GM13976 (cell line): ENCODE results near the gene THEMIS2.
"Not testable (repeated sequence)": the region's sequence is repeated elsewhere in the genome, so short reads cannot be mapped to it uniquely, and the experiment has no call there.

Source experiments
- DNase-seq: peaks from one replicate; pipeline ENCODE4 v3.0.0; 2012; ENCODE audit warnings: low spot score
- in situ Hi-C: fragments of 300-500 bp; cut with MboI; formaldehyde crosslinking; loops from one replicate; pipeline ENCODE4 v1.12.0; 2022; ENCODE audit warnings: low sequenced_read_pairs, mixed read lengths, inconsistent platforms; ENCODE audit not compliant: unreplicated experiment
- TF ChIP-seq, protein P1 (sequence below): IDR thresholded peaks from 2 replicates; pipeline ENCODE4 v1.5.1; 2012; ENCODE audit warnings: borderline replicate concordance, mild to moderate bottlenecking; ENCODE audit not compliant: insufficient read depth; ENCODE audit errors: extremely low read depth, missing control alignments, control extremely low read depth

THEMIS2 gene

GRCh38 chr1:27856561-27857343 lies 15.6 kb upstream of the THEMIS2 start:
- in situ Hi-C loops: loop anchor here (10.0 kb wide), 1 partner anchor 128 kb away; no protein-coding TSS in a partner anchor
- TF ChIP-seq, protein P1, sequence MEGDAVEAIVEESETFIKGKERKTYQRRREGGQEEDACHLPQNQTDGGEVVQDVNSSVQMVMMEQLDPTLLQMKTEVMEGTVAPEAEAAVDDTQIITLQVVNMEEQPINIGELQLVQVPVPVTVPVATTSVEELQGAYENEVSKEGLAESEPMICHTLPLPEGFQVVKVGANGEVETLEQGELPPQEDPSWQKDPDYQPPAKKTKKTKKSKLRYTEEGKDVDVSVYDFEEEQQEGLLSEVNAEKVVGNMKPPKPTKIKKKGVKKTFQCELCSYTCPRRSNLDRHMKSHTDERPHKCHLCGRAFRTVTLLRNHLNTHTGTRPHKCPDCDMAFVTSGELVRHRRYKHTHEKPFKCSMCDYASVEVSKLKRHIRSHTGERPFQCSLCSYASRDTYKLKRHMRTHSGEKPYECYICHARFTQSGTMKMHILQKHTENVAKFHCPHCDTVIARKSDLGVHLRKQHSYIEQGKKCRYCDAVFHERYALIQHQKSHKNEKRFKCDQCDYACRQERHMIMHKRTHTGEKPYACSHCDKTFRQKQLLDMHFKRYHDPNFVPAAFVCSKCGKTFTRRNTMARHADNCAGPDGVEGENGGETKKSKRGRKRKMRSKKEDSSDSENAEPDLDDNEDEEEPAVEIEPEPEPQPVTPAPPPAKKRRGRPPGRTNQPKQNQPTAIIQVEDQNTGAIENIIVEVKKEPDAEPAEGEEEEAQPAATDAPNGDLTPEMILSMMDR: no peak
- DNase-seq: no peak

DNA sequence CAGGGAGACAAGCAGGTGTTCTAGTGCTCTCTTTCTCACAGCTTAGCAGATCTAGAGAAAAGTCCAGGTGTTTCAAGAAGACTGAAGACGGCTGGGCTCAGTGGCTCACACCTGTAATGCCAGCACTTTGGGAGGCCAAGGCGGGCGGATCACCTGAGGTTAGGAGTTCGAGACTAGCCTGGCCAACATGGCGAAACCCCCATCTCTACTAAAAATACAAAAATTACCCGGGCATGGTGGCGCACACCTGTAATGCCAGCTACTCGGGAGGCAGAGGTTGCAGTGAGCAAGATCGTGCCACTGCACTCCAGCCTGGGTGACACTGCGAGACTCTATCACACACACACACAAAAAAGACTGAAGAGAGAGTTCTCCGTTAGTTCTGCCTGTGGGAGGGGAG lies 14.8 kb upstream of the THEMIS2 start:
- DNase-seq: not testable (repeated sequence)
- in situ Hi-C loops: loop anchor here (10.0 kb wide), 1 partner anchor 127 kb away; no protein-coding TSS in a partner anchor

- TF ChIP-seq, protein P1: peak; percentile 91
- peak; percentile 85 for DNase-seq
- in situ Hi-C loops: loop anchor here (10.0 kb wide), 1 partner anchor 126 kb away; no protein-coding TSS in a partner anchor
These were observed 14.0 kb upstream of the THEMIS2 start for GRCh38 chr1:27858072-27858948.

DNA sequence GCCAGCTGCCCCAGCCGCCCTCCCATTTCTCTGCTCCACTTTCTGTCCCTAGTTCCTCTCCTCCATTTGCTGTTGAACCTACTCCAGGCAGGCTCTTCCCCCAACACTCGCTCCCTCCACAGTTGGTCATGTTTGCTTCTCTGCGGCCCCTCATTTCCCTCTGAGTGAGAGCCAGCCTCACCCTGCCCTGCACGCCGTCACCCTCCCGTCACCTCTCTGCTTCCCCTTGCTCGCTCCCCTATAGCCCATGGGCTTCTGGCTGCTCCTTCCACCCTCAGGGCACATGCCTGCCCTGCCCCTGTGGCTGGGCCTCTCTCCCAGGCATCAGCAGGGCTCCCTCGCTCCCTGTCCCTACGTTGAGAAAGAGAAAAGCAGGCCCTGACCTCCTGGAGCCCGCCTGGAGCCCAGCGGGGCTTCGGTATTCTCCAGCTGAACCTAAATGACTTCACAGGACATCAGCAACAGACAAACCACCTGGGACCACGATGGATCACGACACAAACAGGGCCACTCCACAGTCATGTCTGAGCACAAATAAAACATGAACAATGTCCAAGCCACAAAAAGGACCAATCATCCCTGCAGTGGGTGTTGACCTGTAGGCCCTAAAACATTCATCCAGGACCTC lies 13.3 kb upstream of the THEMIS2 start:
- DNase-seq: no peak
- in situ Hi-C loops: loop anchor here (10.0 kb wide), 1 partner anchor 126 kb away; no protein-coding TSS in a partner anchor
- TF ChIP-seq, protein P1: no peak

GRCh38 chr1:27861436-27861835 lies 10.9 kb upstream of the THEMIS2 start:
- no peak for DNase-seq
- in situ Hi-C loops: no loop called here
- TF ChIP-seq, protein P1: no peak

GRCh38 chr1:27862004-27862403 lies 10.3 kb upstream of the THEMIS2 start:
- no peak for DNase-seq
- in situ Hi-C loops: no loop called here
- TF ChIP-seq, protein P1: no peak
